HepG2 (cell line): Measurements from ENCODE around the gene CAPN10. TPM values are rescaled to one million over a fixed set of nuclear protein-coding genes. Genes with fewer than 3 reads are reported as not detected.

ENCODE experiments used
- ATAC-seq: fragments of 200-7000 bp; cut with Tn5 transposase; 3 replicates; pipeline ENCODE4 v1.9.1; 2020; ENCODE audit warnings: mild to moderate bottlenecking, moderate library complexity
- BruUV-seq: library from RNA; stranded (reverse); fragments of 400-500 nt; replicated peaks from 2 replicates; lab custom pipeline; 2021; lab: Mats Ljungman, UMichigan
- CTCF ChIA-PET: fragments of 300-600 bp; formaldehyde crosslinking; extraction: SDS; loops from one replicate; lab custom pipeline; 2021; ENCODE audit warnings: low total read pairs, inconsistent platforms, low intra/inter-chr PET ratio; lab: Yijun Ruan, JAX
- POLR2A ChIA-PET: fragments of 350-600 bp; sonication (Branson Sonifier 250); formaldehyde crosslinking; loops from one replicate; lab custom pipeline; 2020; ENCODE audit warnings: antibody characterized with exemption, inconsistent platforms; lab: Yijun Ruan, JAX
- DNase-seq: peaks from one replicate; pipeline ENCODE4 v3.0.0-alpha.2; 2015; ENCODE audit warnings: low spot score
- FAIRE-seq: peaks from 3 replicates; lab custom pipeline; 2011; peaks lifted over from hg19 to GRCh38; lab: Jason Lieb, UNC
- H2AFZ ChIP-seq: one replicate; pipeline ENCODE4 v1.6.1; 2011; ENCODE audit warnings: low read length, inconsistent platforms
- H3K27ac ChIP-seq: fragments of 300-600 bp; 3 replicates; pipeline ENCODE4 v1.8.0; 2011; ENCODE audit warnings: mixed run types, mild to moderate bottlenecking, mixed read lengths, low read length, inconsistent platforms; ENCODE audit not compliant: insufficient read depth; ENCODE audit errors: extremely low read length
- H3K27me3 ChIP-seq, 2 experiments: fragments of 200-600 bp in 1 of 2; 2 replicates in 1 of 2; 3 replicates in 1 of 2; pipeline versions ENCODE4 v1.6.0 to v1.8.0; 2011; ENCODE audit warnings: low read length in 2 of 2, mild to moderate bottlenecking in 2 of 2, moderate library complexity in 2 of 2, inconsistent platforms in 1 of 2; ENCODE audit not compliant: insufficient read depth in 2 of 2, control insufficient read depth in 1 of 2
- H3K36me3 ChIP-seq, 2 experiments: fragments of 200-600 bp in 1 of 2; replicated peaks in 1 of 2; 2 replicates in 1 of 2; 3 replicates in 1 of 2; pipeline versions ENCODE4 v1.5.1 to v1.8.0; 2011; ENCODE audit warnings: low read length in 2 of 2, inconsistent platforms in 1 of 2; ENCODE audit not compliant: insufficient read depth in 2 of 2, control insufficient read depth in 1 of 2
- H3K4me1 ChIP-seq: 2 replicates; pipeline ENCODE4 v1.5.1; 2012; ENCODE audit warnings: low read length, inconsistent platforms; ENCODE audit not compliant: insufficient read depth
- H3K4me2 ChIP-seq: 2 replicates; pipeline ENCODE4 v1.6.0; 2011; ENCODE audit warnings: low read depth, low read length, inconsistent platforms
- H3K4me3 ChIP-seq, 3 experiments: fragments of 200-600 bp in 1 of 3; sonication (generic), shearing (Covaris generic) in 1 of 3; replicated peaks in 1 of 3; 2 replicates each; pipeline ENCODE4 v1.5.1; 2011 to 2016; ENCODE audit warnings: low read length in 3 of 3, inconsistent platforms in 2 of 3, low read depth in 2 of 3, mild to moderate bottlenecking in 2 of 3, control low read depth in 1 of 3, mixed read lengths in 1 of 3; ENCODE audit not compliant: insufficient read depth in 1 of 3
- H3K79me2 ChIP-seq: one replicate; pipeline ENCODE4 v1.6.1; 2011; ENCODE audit warnings: low read length, inconsistent platforms; ENCODE audit not compliant: insufficient read depth
- H3K9ac ChIP-seq: 2 replicates; pipeline ENCODE4 v1.6.0; 2011; ENCODE audit warnings: mild to moderate bottlenecking, low read depth, low read length, inconsistent platforms; ENCODE audit not compliant: insufficient read depth
- H3K9me3 ChIP-seq: 2 replicates; pipeline ENCODE4 v1.5.1; 2012; ENCODE audit warnings: mild to moderate bottlenecking, low read length
- H4K20me1 ChIP-seq: 2 replicates; pipeline ENCODE4 v1.6.0; 2011; ENCODE audit warnings: inconsistent platforms, mild to moderate bottlenecking, low read length, moderate library complexity; ENCODE audit not compliant: insufficient read depth
- BHLHE40 ChIP-seq: IDR thresholded peaks from 2 replicates; pipeline ENCODE4 v1.6.1; 2011; ENCODE audit warnings: low read length, improper control_type of control experiment
- NR2F6 ChIP-seq, 2 experiments: IDR thresholded peaks; 2 replicates each; pipeline ENCODE4 v1.6.1; 2016; ENCODE audit warnings: antibody characterized with exemption in 1 of 2, mild to moderate bottlenecking in 1 of 2
- POLR2G ChIP-seq: fragments of 200-400 bp; formaldehyde crosslinking; IDR thresholded peaks from 2 replicates; pipeline ENCODE4 v1.6.1; 2018; ENCODE audit warnings: mild to moderate bottlenecking, low read depth, low read length, moderate library complexity
- SALL2 ChIP-seq: sonication (generic); formaldehyde crosslinking; IDR thresholded peaks from 2 replicates; pipeline ENCODE4 v1.8.1; 2023; ENCODE audit warnings: mild to moderate bottlenecking, missing genetic modification reagents, inconsistent platforms
- SMARCC2 ChIP-seq: fragments of 450-650 bp; IDR thresholded peaks from 2 replicates; pipeline ENCODE4 v1.6.1; 2017; ENCODE audit warnings: antibody characterized with exemption, mild to moderate bottlenecking
- SNRNP70 ChIP-seq: fragments of 200-400 bp; formaldehyde crosslinking; IDR thresholded peaks from 2 replicates; pipeline ENCODE4 v1.6.1; 2017; ENCODE audit warnings: mild to moderate bottlenecking, low read depth, low read length, moderate library complexity
- YEATS4 ChIP-seq: sonication (generic); formaldehyde crosslinking; IDR thresholded peaks from 2 replicates; pipeline ENCODE4 v1.4.0; 2020; ENCODE audit warnings: missing genetic modification reagents, borderline replicate concordance
- ZNF30 ChIP-seq: sonication (generic); formaldehyde crosslinking; IDR thresholded peaks from 2 replicates; pipeline ENCODE4 v1.5.0; 2020; ENCODE audit warnings: mild to moderate bottlenecking, missing genetic modification reagents
- ZNF343 ChIP-seq: sonication (generic); formaldehyde crosslinking; IDR thresholded peaks from 2 replicates; pipeline ENCODE4 v1.4.0; 2020; ENCODE audit warnings: mild to moderate bottlenecking, missing genetic modification reagents
- ZNF496 ChIP-seq: sonication (generic); formaldehyde crosslinking; IDR thresholded peaks from 2 replicates; pipeline ENCODE4 v1.8.1; 2023; ENCODE audit warnings: mild to moderate bottlenecking, moderate library complexity, missing genetic modification reagents; ENCODE audit not compliant: insufficient replicate concordance
- ZNF564 ChIP-seq: sonication (generic); formaldehyde crosslinking; IDR thresholded peaks from 2 replicates; pipeline ENCODE4 v1.8.1; 2023; ENCODE audit warnings: mild to moderate bottlenecking, missing genetic modification reagents
- ZNF788 ChIP-seq: sonication (generic); formaldehyde crosslinking; IDR thresholded peaks from 2 replicates; pipeline ENCODE4 v1.5.0; 2020; ENCODE audit warnings: mild to moderate bottlenecking, missing genetic modification reagents, borderline replicate concordance
- ZNF816 ChIP-seq: sonication (generic); formaldehyde crosslinking; IDR thresholded peaks from 2 replicates; pipeline ENCODE4 v1.8.0; 2022; ENCODE audit warnings: missing genetic modification reagents, mild to moderate bottlenecking, borderline replicate concordance
- WGBS: methylation state at CpG from one replicate; pipeline ENCODE4 v1.1.6; 2017; ENCODE audit warnings: low lambda C conversion rate; 5-methylcytosine and 5-hydroxymethylcytosine counted together
- in situ Hi-C: cut with HindIII; loops from 2 replicates; pipeline ENCODE4 v1.10.0; 2017; ENCODE audit warnings: low pct_unique_long_range_greater_than_20kb; ENCODE audit not compliant: extremely low pct_ligation_motif_present
- intact Hi-C: fragments of 100-400 bp; cut with micrococcal nuclease; formaldehyde crosslinking; loops from one replicate; pipeline ENCODE4 v1.10.0; 2022; ENCODE audit not compliant: unreplicated experiment
- polyA plus RNA-seq, 8 experiments: library from polyadenylated mRNA; depleted of rRNA in 3 of 8; stranded (reverse) in 7 of 8; unstranded in 1 of 8; fragments of >200 nt; fragmentation: Illumina TruSeq in 4 of 8; extraction: Trizol in 4 of 8; gene quantifications; 2 replicates each; pipeline versions ENCODE4 v1.2.1 to v1.2.3, GENCODE V29; 2011 to 2016; ENCODE audit warnings: low read depth in 4 of 8, missing spikeins in 1 of 8, mixed read lengths in 1 of 8; ENCODE audit not compliant: insufficient read depth in 1 of 8
- total RNA-seq, 5 experiments: library from RNA; depleted of rRNA; stranded (reverse); fragments of >200 nt; fragmentation: Illumina TruSeq; extraction: Trizol; gene quantifications; 2 replicates each; pipeline ENCODE4 v1.2.3, GENCODE V29; 2016; ENCODE audit warnings: low read depth in 1 of 5
- TF ChIP-seq, protein P1 (sequence below): sonication (generic); formaldehyde crosslinking; IDR thresholded peaks from 2 replicates; pipeline ENCODE4 v1.4.0; 2020; ENCODE audit warnings: mild to moderate bottlenecking, low read depth, missing genetic modification reagents
- TF ChIP-seq, protein P2 (sequence below): sonication (generic); formaldehyde crosslinking; IDR thresholded peaks from 2 replicates; pipeline ENCODE4 v1.8.1; 2023; ENCODE audit warnings: mild to moderate bottlenecking, inconsistent platforms, moderate library complexity, missing genetic modification reagents, borderline replicate concordance
- TF ChIP-seq, protein P3 (sequence below): sonication (generic); formaldehyde crosslinking; IDR thresholded peaks from 2 replicates; pipeline ENCODE4 v1.4.0; 2020; ENCODE audit warnings: missing genetic modification reagents

Gene CAPN10
- total and polyA plus RNA-seq, 2 of the 13 experiments (the other 11 are each of a cell fraction or from before 2014, with no cell fraction given): 27.6 to 32.4 TPM

DNA sequence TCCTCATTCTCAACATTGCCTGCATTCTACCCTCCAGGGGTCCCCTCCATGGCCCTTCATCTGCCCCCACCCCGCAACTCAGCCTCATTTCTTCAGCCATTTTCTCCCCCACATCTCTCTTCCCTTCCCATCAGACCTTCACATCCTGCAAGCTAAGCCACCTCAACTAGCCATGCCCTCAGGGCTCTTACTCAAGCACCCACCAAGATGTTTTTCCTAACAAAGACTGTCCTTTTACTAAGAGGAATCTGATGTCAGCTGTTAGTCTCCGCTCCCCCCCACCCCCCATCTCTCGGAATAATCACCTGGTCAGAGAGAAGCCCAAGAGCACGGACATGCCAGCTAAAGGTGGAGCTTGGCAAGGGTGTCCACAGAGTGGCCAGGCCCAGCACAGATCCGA, 4.7 kb upstream of the CAPN10 start:
- BruUV-seq: no TSS peak
- H2AFZ ChIP-seq: no peak overlapping the region
- peaks cover 0 to 4% of the 10 kb centered on the region in 2 experiments; a peak in 1 of 5 replicates for H3K27me3 ChIP-seq
- ChIA-PET CTCF (no interaction called here), POLR2A (interaction anchor here (1.4 to 2.5 kb wide), 2 partner anchors 16 to 21 kb away, joined by 4 to 9 read pairs; no protein-coding TSS in a partner anchor)
- H3K4me3 ChIP-seq: no peak overlapping the region
- H3K36me3 ChIP-seq: peaks cover 3 to 5% of the 10 kb centered on the region in 2 experiments; a peak in 2 of 5 replicates
- peaks cover 67% of the 10 kb centered on the region for H3K4me1 ChIP-seq
- no peak for ATAC-seq
- DNase-seq: no peak
- no peaks in the 10 kb centered on the region for H3K9me3 ChIP-seq
- WGBS: 94% methylated on average over 5 of the region's 5 CpGs
- no peak for FAIRE-seq
- no peak overlapping the region for H3K9ac ChIP-seq
- peaks cover 51% of the 10 kb centered on the region for H3K79me2 ChIP-seq
- no peak overlapping the region for H3K27ac ChIP-seq
- TF ChIP-seq, protein P1, sequence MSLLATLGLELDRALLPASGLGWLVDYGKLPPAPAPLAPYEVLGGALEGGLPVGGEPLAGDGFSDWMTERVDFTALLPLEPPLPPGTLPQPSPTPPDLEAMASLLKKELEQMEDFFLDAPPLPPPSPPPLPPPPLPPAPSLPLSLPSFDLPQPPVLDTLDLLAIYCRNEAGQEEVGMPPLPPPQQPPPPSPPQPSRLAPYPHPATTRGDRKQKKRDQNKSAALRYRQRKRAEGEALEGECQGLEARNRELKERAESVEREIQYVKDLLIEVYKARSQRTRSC: no peak
- 0 out of 2 replicates have a peak, but pooled peaks have one; percentile 7 for TF ChIP-seq ZNF564 (CRISPR knock-in tag)
- H4K20me1 ChIP-seq: peaks cover 17% of the 10 kb centered on the region; the same call in 1 of the 2 replicates
- intact Hi-C loops: loop anchor here (2.0 kb wide), 1 partner anchor 15 kb away; no protein-coding TSS in a partner anchor
- in situ Hi-C loops: no loop called here
- no peak overlapping the region for H3K4me2 ChIP-seq

DNA sequence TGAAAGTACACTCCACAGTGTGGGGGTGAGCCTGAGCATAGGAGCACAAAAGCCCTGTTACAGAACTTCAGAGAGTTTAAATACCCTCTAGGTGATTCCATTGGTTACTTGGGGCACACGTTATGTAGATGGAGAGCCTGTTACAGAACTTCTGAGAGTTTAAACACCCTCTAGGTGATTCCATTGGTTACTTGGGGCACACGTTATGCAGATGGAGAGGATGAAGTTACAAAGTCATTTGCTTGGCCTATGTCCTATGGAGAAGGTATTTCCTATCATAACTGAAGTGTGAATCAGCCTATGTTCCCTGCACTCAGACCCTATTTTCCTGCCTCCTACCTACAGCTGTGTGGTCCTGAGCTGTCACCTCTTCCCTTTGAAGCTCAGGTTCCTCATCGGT, 3.8 kb upstream of the CAPN10 start:
- no TSS peak for BruUV-seq
- Histone ChIP-seq H3K4me1 (peaks cover 72% of the 10 kb centered on the region), H3K9me3 (no peaks in the 10 kb centered on the region), H2AFZ (no peak overlapping the region), H3K36me3 (peaks cover 2 to 3% of the 10 kb centered on the region in 2 experiments; a peak in 1 of 5 replicates), H3K9ac (no peak overlapping the region), H3K79me2 (peaks cover 60% of the 10 kb centered on the region), H3K27ac (no peak overlapping the region), H4K20me1 (peaks cover 19% of the 10 kb centered on the region; the same call in 1 of the 2 replicates), H3K4me3 (no peak overlapping the region), H3K4me2 (no peak overlapping the region), H3K27me3 (peaks cover 0 to 4% of the 10 kb centered on the region in 2 experiments; a peak in 1 of 5 replicates)
- 90% methylated on average over 3 of the region's 3 CpGs for WGBS
- in situ Hi-C loops: no loop called here
- ATAC-seq (no peak), DNase-seq (no peak), FAIRE-seq (no peak)
- ChIA-PET CTCF (no interaction called here), POLR2A (interaction anchor here (1.4 to 2.5 kb wide), 2 partner anchors 17 to 22 kb away, joined by 4 to 9 read pairs; no protein-coding TSS in a partner anchor)
- intact Hi-C loops: no loop called here
- TF ChIP-seq ZNF30 (no peak), SALL2 (CRISPR knock-in tag) (no peak), ZNF816 (CRISPR knock-in tag) (no peak), ZNF496 (CRISPR knock-in tag) (no peak), SNRNP70 (no peak), NR2F6 (IDR thresholded peaks at IDR 0.05) (no peak), NR2F6 (CRISPR knock-in tag; IDR thresholded peaks at IDR 0.05) (no peak), SMARCC2 (no peak), ZNF788 (CRISPR knock-in tag) (no peak), POLR2G (no peak), BHLHE40 (no peak), YEATS4 (no peak), ZNF343 (CRISPR knock-in tag) (no peak)
- TF ChIP-seq, protein P2, sequence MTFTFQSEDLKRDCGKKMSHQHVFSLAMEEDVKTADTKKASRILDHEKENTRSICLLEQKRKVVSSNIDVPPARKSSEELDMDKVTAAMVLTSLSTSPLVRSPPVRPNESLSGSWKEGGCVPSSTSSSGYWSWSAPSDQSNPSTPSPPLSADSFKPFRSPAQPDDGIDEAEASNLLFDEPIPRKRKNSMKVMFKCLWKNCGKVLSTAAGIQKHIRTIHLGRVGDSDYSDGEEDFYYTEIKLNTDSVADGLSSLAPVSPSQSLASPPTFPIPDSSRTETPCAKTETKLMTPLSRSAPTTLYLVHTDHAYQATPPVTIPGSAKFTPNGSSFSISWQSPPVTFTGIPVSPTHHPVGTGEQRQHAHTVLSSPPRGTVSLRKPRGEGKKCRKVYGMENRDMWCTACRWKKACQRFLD (CRISPR knock-in tag): no peak
- TF ChIP-seq, protein P3, sequence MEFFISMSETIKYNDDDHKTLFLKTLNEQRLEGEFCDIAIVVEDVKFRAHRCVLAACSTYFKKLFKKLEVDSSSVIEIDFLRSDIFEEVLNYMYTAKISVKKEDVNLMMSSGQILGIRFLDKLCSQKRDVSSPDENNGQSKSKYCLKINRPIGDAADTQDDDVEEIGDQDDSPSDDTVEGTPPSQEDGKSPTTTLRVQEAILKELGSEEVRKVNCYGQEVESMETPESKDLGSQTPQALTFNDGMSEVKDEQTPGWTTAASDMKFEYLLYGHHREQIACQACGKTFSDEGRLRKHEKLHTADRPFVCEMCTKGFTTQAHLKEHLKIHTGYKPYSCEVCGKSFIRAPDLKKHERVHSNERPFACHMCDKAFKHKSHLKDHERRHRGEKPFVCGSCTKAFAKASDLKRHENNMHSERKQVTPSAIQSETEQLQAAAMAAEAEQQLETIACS (CRISPR knock-in tag): no peak
